ENCODE results near the gene TAAR6. TPM values are rescaled to one million over a fixed set of nuclear protein-coding genes. Genes with fewer than 3 reads are reported as not detected.

The TAAR6 gene
- total and polyA plus RNA-seq, 10 donors = not detected

DNA sequence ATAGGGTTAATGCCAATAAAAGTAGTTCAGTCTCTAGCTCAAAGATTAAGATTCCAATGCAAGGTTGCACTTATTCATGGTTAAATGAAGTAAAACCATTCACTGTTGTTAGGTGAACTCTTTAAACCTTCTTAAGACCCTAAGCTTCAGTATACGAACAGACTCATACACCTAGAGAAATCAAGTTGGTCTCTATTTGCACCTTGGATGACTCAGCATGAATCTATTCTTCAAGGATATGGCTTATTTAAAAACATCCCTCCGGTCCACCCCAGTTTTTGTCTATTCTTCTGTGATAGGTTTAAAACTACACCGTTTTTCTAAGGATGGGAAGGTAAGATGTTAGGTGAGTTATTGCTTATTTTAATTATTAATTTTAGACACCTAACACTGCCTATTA is 33.0 kb upstream of the TAAR6 start:
- DNase-seq = no peak
- intact Hi-C loops (cut with DNase I; ENCODE audit: low total_unique reads) = no loop called here
- WGBS, 5 donors = 85 to 94% (median 87%) methylated on average over 3 of the region's 3 CpGs

DNA sequence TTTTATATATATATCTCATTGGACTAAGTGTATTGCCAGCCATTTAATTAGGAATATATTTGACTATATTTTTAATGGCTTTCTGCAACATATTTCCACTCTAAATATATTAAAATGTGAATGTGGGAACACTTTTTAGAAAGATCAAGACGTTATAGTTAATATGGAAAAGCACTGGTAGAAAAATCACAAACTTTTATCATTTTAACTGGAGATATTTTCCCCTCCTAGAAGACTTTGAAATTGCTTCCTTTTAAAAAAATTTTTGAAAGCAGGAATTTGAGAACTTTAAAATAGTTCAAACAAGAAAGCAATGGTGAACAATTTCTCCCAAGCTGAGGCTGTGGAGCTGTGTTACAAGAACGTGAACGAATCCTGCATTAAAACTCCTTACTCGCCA is 32.1 kb upstream of the TAAR6 start, which contains the start of gene TAAR9:
Gene TAAR9, plus strand, starts transcription at position 301 of the 400 bp plus-strand sequence. Its CDS starts 13 bp downstream, at position 314.
- Histone ChIP-seq H3K9me3 (peaks cover 0 to 9% (median 4%) of the 10 kb centered on the region in 8 donors), H3K4me1 (no peaks in the 10 kb centered on the region), H3K27me3 (replicated peaks in 1 of 7) (peaks cover 0 to 21% (median 0%) of the 10 kb centered on the region in 7 donors), H3K27ac (no peak within 1 kb of the TSS), H3K4me3 (no peak within 1 kb of the TSS), H3K36me3 (no peaks in the 10 kb centered on the region)
- DNase-seq = no peak
- TF ChIP-seq POLR2AphosphoS5 (IDR thresholded peaks at IDR 0.05) = no peak
- TF ChIP-seq, protein P1, sequence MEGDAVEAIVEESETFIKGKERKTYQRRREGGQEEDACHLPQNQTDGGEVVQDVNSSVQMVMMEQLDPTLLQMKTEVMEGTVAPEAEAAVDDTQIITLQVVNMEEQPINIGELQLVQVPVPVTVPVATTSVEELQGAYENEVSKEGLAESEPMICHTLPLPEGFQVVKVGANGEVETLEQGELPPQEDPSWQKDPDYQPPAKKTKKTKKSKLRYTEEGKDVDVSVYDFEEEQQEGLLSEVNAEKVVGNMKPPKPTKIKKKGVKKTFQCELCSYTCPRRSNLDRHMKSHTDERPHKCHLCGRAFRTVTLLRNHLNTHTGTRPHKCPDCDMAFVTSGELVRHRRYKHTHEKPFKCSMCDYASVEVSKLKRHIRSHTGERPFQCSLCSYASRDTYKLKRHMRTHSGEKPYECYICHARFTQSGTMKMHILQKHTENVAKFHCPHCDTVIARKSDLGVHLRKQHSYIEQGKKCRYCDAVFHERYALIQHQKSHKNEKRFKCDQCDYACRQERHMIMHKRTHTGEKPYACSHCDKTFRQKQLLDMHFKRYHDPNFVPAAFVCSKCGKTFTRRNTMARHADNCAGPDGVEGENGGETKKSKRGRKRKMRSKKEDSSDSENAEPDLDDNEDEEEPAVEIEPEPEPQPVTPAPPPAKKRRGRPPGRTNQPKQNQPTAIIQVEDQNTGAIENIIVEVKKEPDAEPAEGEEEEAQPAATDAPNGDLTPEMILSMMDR (IDR thresholded peaks at IDR 0.05 in 8 of 11, conservative IDR thresholded peaks at IDR 0.05 in 3 of 11) = no peak
- TF ChIP-seq POLR2A (IDR thresholded peaks at IDR 0.05) = no peak
- WGBS, 5 donors = 78 to 89% (median 86%) methylated on average over 4 of the region's 4 CpGs
- intact Hi-C loops (cut with DNase I; ENCODE audit: low total_unique reads) = no loop called here

More for the DNA sequence above, 33.0 kb upstream of the TAAR6 start:
- Histone ChIP-seq H3K9me3 (peaks cover 0 to 9% (median 4%) of the 10 kb centered on the region in 8 donors), H3K4me1 (no peaks in the 10 kb centered on the region), H3K4me3 (no peak overlapping the region), H3K36me3 (no peaks in the 10 kb centered on the region), H3K27me3 (replicated peaks in 1 of 7) (peaks cover 0 to 21% (median 0%) of the 10 kb centered on the region in 7 donors), H3K27ac (no peak overlapping the region)
- TF ChIP-seq POLR2AphosphoS5 (IDR thresholded peaks at IDR 0.05) (no peak), POLR2A (IDR thresholded peaks at IDR 0.05) (no peak)
- TF ChIP-seq, protein P1 (IDR thresholded peaks at IDR 0.05 in 8 of 11, conservative IDR thresholded peaks at IDR 0.05 in 3 of 11) = no peak

- Histone ChIP-seq H3K36me3 (no peaks in the 10 kb centered on the region), H3K27ac (no peak overlapping the region), H3K27me3 (replicated peaks in 1 of 7) (peaks cover 0 to 18% (median 0%) of the 10 kb centered on the region in 7 donors), H3K4me1 (no peaks in the 10 kb centered on the region), H3K4me3 (no peak overlapping the region), H3K9me3 (no peaks in the 10 kb centered on the region)
- intact Hi-C loops (cut with DNase I; ENCODE audit: low total_unique reads) = no loop called here
- TF ChIP-seq POLR2AphosphoS5 (IDR thresholded peaks at IDR 0.05) (no peak), POLR2A (IDR thresholded peaks at IDR 0.05) (no peak)
- TF ChIP-seq, protein P1 (IDR thresholded peaks at IDR 0.05 in 8 of 11, conservative IDR thresholded peaks at IDR 0.05 in 3 of 11) = no peak
- no peak for DNase-seq
Measured at GRCh38 chr6:132544826-132545225, 25.3 kb upstream of the TAAR6 start.

- H3K27ac ChIP-seq = no peak overlapping the region
- peaks cover 0 to 7% (median 0%) of the 10 kb centered on the region in 7 donors for H3K27me3 ChIP-seq (replicated peaks in 1 of 7)
- no peak for DNase-seq
- no peaks in the 10 kb centered on the region for H3K4me1 ChIP-seq
- intact Hi-C loops (cut with DNase I; ENCODE audit: low total_unique reads) = no loop called here
- WGBS, 5 donors = 85 to 95% (median 89%) methylated on average over 4 of the region's 4 CpGs
- H3K4me3 ChIP-seq = no peak overlapping the region
- TF ChIP-seq POLR2AphosphoS5 (IDR thresholded peaks at IDR 0.05) = no peak
- TF ChIP-seq, protein P1 (IDR thresholded peaks at IDR 0.05 in 8 of 11, conservative IDR thresholded peaks at IDR 0.05 in 3 of 11) = no peak
- no peak for TF ChIP-seq POLR2A (IDR thresholded peaks at IDR 0.05)
- H3K36me3 ChIP-seq = no peaks in the 10 kb centered on the region
- no peaks in the 10 kb centered on the region for H3K9me3 ChIP-seq
Measured at GRCh38 chr6:132548746-132549463, 21.2 kb upstream of the TAAR6 start.
